Activated T-cell treated with anti-CD3 and anti-CD28 coated beads, Interleukin-2, amount 50 U/mL, for 4 hours (primary cell): ENCODE data around the gene DCAF15. TPM values are rescaled to one million over a fixed set of nuclear protein-coding genes. Genes with fewer than 3 reads are reported as not detected.
"Not testable (repeated sequence)": the region's sequence is repeated elsewhere in the genome, so short reads cannot be mapped to it uniquely, and the experiment has no call there.

Experiments used
- ATAC-seq, 2 donors: fragments of 200-7000 bp; cut with Tn5 transposase; one replicate each; pipeline ENCODE4 v1.10.0; 2021
- DNase-seq: peaks from one replicate; pipeline ENCODE4 v3.0.0-alpha.2; 2020
- H3K27me3 Mint-ChIP-seq: one replicate; pipeline ENCODE4 v1.8.0; 2021; ENCODE audit warnings: low read depth, mixed read lengths
- H3K36me3 Mint-ChIP-seq: one replicate; pipeline ENCODE4 v1.8.0; 2022; ENCODE audit warnings: mixed read lengths; ENCODE audit not compliant: insufficient read depth
- H3K4me1 Mint-ChIP-seq: one replicate; pipeline ENCODE4 v1.8.0; 2021; ENCODE audit warnings: low read depth, mixed read lengths
- H3K4me3 Mint-ChIP-seq: one replicate; pipeline ENCODE4 v1.8.0; 2021; ENCODE audit warnings: mild to moderate bottlenecking, moderate library complexity, mixed read lengths
- H3K9me3 Mint-ChIP-seq: one replicate; pipeline ENCODE4 v1.8.0; 2021; ENCODE audit warnings: mixed read lengths
- total RNA-seq, 3 donors: library from RNA; stranded (reverse); gene quantifications; one replicate each; pipeline ENCODE4 v1.2.1, GENCODE V29; 2021

Gene DCAF15
- total RNA-seq, 3 donors from 2014 or later, result 65.2 to 75.4 (median 66.2) TPM

- Mint-ChIP-seq H3K36me3 (peaks cover 8% of the 10 kb centered on the region), H3K27me3 (no peaks in the 10 kb centered on the region), H3K4me3 (no peak overlapping the region), H3K9me3 (no peaks in the 10 kb centered on the region), H3K4me1 (peaks cover 8% of the 10 kb centered on the region)
- DNase-seq (no peak), ATAC-seq (no peak)
These were observed 17.6 kb downstream of the DCAF15 start for GRCh38 chr19:13969897-13970296.

- H3K27me3 Mint-ChIP-seq, H3K4me3 Mint-ChIP-seq, H3K4me1 Mint-ChIP-seq, ATAC-seq, H3K9me3 Mint-ChIP-seq, DNase-seq: not testable (repeated sequence)
- H3K36me3 Mint-ChIP-seq, result peaks cover 11% of the 10 kb centered on the region
These were observed 19.6 kb downstream of the DCAF15 start for GRCh38 chr19:13971868-13972267.

- no peaks in the 10 kb centered on the region for H3K27me3 Mint-ChIP-seq
- H3K36me3 Mint-ChIP-seq, result peaks cover 9% of the 10 kb centered on the region
These were observed 20.3 kb downstream of the DCAF15 start for GRCh38 chr19:13972368-13973155.

GRCh38 chr19:13973479-13973878, 21.2 kb downstream of the DCAF15 start:
- H3K9me3 Mint-ChIP-seq, ATAC-seq, H3K4me1 Mint-ChIP-seq, DNase-seq, H3K4me3 Mint-ChIP-seq, H3K36me3 Mint-ChIP-seq, H3K27me3 Mint-ChIP-seq: not testable (repeated sequence)

More at GRCh38 chr19:13972368-13973155, 20.3 kb downstream of the DCAF15 start:
- ATAC-seq (no peak), DNase-seq (no peak)
- peaks cover 8% of the 10 kb centered on the region for H3K4me1 Mint-ChIP-seq
- H3K4me3 Mint-ChIP-seq, result no peak overlapping the region
- no peaks in the 10 kb centered on the region for H3K9me3 Mint-ChIP-seq

- Mint-ChIP-seq H3K4me3 (no peak overlapping the region), H3K4me1 (peaks cover 8% of the 10 kb centered on the region)
- peak; percentile 69 to 77 for ATAC-seq
These were observed 21.8 kb downstream of the DCAF15 start for GRCh38 chr19:13974073-13974472.

GRCh38 chr19:13975870-13976269, 23.6 kb downstream of the DCAF15 start:
- H3K36me3 Mint-ChIP-seq, result peaks cover 5% of the 10 kb centered on the region
- H3K4me3 Mint-ChIP-seq, result no peak overlapping the region
- no peak for ATAC-seq

More at GRCh38 chr19:13974073-13974472, 21.8 kb downstream of the DCAF15 start:
- Mint-ChIP-seq H3K36me3 (peaks cover 7% of the 10 kb centered on the region), H3K9me3 (no peaks in the 10 kb centered on the region), H3K27me3 (no peaks in the 10 kb centered on the region)
- DNase-seq, result peak; percentile 38

GRCh38 chr19:13976446-13976845, 24.1 kb downstream of the DCAF15 start:
- Mint-ChIP-seq H3K4me1 (peaks cover 15% of the 10 kb centered on the region), H3K4me3 (no peak overlapping the region), H3K9me3 (no peaks in the 10 kb centered on the region), H3K27me3 (no peaks in the 10 kb centered on the region), H3K36me3 (peaks cover 5% of the 10 kb centered on the region)
- ATAC-seq (no peak), DNase-seq (no peak)

More at GRCh38 chr19:13975870-13976269, 23.6 kb downstream of the DCAF15 start:
- H3K27me3 Mint-ChIP-seq, result no peaks in the 10 kb centered on the region
- no peak for DNase-seq
- no peaks in the 10 kb centered on the region for H3K9me3 Mint-ChIP-seq
- H3K4me1 Mint-ChIP-seq, result peaks cover 11% of the 10 kb centered on the region

- DNase-seq (no peak), ATAC-seq (no peak)
- Mint-ChIP-seq H3K27me3 (no peaks in the 10 kb centered on the region), H3K4me1 (peaks cover 22% of the 10 kb centered on the region), H3K36me3 (peaks cover 5% of the 10 kb centered on the region), H3K9me3 (no peaks in the 10 kb centered on the region), H3K4me3 (no peak overlapping the region)
These were observed 25.5 kb downstream of the DCAF15 start for GRCh38 chr19:13977803-13978202.

- Mint-ChIP-seq H3K9me3 (no peaks in the 10 kb centered on the region), H3K27me3 (no peaks in the 10 kb centered on the region), H3K4me3 (no peak overlapping the region), H3K36me3 (peaks cover 5% of the 10 kb centered on the region), H3K4me1 (peaks cover 27% of the 10 kb centered on the region)
- DNase-seq, result no peak
- peak; percentile 42 to 55 for ATAC-seq
These were observed 26.3 kb downstream of the DCAF15 start for GRCh38 chr19:13978351-13979243.

GRCh38 chr19:13979244-13979615, 26.9 kb downstream of the DCAF15 start:
- Mint-ChIP-seq H3K36me3 (peaks cover 5% of the 10 kb centered on the region), H3K4me3 (no peak overlapping the region), H3K4me1 (peaks cover 27% of the 10 kb centered on the region), H3K27me3 (no peaks in the 10 kb centered on the region), H3K9me3 (no peaks in the 10 kb centered on the region)
- ATAC-seq (peak in 1 of 2 donors; percentile 10), DNase-seq (no peak)

- H3K4me3 Mint-ChIP-seq, result no peak overlapping the region
- peaks cover 28% of the 10 kb centered on the region for H3K4me1 Mint-ChIP-seq
- H3K36me3 Mint-ChIP-seq, result peaks cover 2% of the 10 kb centered on the region
- H3K9me3 Mint-ChIP-seq, result no peaks in the 10 kb centered on the region
- H3K27me3 Mint-ChIP-seq, result no peaks in the 10 kb centered on the region
- ATAC-seq, result no peak
- no peak for DNase-seq
These were observed 27.4 kb downstream of the DCAF15 start for GRCh38 chr19:13979686-13980085.

GRCh38 chr19:13980340-13980739, 28.0 kb downstream of the DCAF15 start:
- ATAC-seq, result no peak
- peaks cover 2% of the 10 kb centered on the region for H3K36me3 Mint-ChIP-seq
- no peaks in the 10 kb centered on the region for H3K27me3 Mint-ChIP-seq
- peaks cover 33% of the 10 kb centered on the region for H3K4me1 Mint-ChIP-seq
- H3K9me3 Mint-ChIP-seq, result no peaks in the 10 kb centered on the region
- DNase-seq, result no peak
- H3K4me3 Mint-ChIP-seq, result no peak overlapping the region

GRCh38 chr19:13981021-13981420, 28.7 kb downstream of the DCAF15 start:
- ATAC-seq (no peak), DNase-seq (no peak)
- no peaks in the 10 kb centered on the region for H3K27me3 Mint-ChIP-seq
- H3K4me1 Mint-ChIP-seq, result peaks cover 40% of the 10 kb centered on the region
- no peaks in the 10 kb centered on the region for H3K9me3 Mint-ChIP-seq
- H3K36me3 Mint-ChIP-seq, result no peaks in the 10 kb centered on the region
- no peak overlapping the region for H3K4me3 Mint-ChIP-seq

- Mint-ChIP-seq H3K4me1 (peaks cover 44% of the 10 kb centered on the region), H3K4me3 (no peak overlapping the region), H3K27me3 (no peaks in the 10 kb centered on the region), H3K9me3 (no peaks in the 10 kb centered on the region), H3K36me3 (no peaks in the 10 kb centered on the region)
- no peak for DNase-seq
- no peak for ATAC-seq
These were observed 29.2 kb downstream of the DCAF15 start for GRCh38 chr19:13981467-13981866.
